Glomerular endothelial cell (primary cell): ENCODE results near the gene SYT2. TPM values are rescaled to one million over a fixed set of nuclear protein-coding genes. Genes with fewer than 3 reads are reported as not detected.

Experiments used
- DNase-seq: peaks from one replicate; pipeline ENCODE4 v3.0.0-alpha.2; 2011; ENCODE audit warnings: low read depth, low spot score; ENCODE audit errors: extremely low read depth
- total RNA-seq: library from RNA; depleted of rRNA; stranded (reverse); fragments of >200 nt; gene quantifications from 2 replicates; pipeline ENCODE4 v1.2.3, GENCODE V29; 2015

SYT2 gene
- total RNA-seq, 1 donor from 2014 or later = not detected

DNA sequence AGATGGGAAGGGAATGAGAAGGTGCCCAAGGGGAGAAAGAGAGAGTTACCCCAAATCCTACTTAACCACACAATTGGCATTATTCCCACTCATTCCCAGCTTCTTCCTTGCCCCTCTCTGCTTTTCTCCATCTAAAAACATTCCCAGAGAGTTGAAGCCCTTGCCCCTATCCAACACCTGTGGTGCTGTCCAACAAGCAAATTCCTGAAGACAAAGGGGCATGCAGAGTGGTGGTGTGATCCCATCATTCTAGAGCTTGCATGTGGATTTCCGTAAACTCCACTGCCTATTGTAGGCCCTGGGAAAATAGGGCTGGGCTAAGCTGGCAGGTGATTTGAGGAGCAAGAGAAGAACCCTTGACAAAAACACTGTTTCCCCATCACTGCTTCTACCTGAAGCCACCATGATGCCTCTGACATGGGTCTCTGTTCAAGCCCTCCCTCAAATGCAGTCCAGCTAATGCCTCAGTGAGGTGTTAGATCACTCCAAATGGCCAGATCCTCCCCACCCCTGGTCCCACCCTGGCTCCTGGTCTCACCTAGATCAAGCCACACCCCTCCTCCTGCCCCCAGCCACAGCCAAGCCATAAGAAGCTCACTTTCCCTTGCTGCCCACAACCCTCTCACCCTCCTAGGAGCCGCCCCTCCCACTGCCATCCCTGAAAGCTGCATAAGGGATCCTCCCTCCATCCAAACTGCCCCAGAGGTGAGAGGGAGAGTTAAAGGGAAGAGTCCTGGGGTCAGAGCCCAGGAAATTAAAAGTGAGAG, 29.5 kb downstream of the SYT2 start:
- no peak for DNase-seq

- DNase-seq = no peak
Measured at GRCh38 chr1:202679406-202680177, 30.7 kb downstream of the SYT2 start.

- DNase-seq = no peak
Measured at GRCh38 chr1:202677433-202677832, 32.8 kb downstream of the SYT2 start.

DNA sequence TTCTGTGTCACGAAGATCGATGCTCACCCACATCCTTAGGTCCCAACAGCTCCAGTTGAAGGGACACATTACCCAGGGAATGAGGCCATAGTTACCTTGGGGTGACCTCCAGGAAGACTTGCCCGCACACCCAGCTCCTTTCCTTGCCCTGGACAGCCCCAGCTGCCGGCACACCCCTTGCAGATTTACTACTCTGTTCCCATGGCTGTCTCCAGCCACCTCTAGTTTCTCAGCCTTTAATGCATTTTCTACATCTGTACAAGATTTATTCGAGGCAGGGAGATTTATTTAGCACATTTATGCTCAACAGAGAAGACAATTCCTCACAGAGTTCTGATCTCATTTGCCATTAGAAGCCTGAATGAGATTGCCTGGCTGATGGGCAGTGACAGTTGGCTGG, 36.7 kb downstream of the SYT2 start:
- DNase-seq = no peak

DNA sequence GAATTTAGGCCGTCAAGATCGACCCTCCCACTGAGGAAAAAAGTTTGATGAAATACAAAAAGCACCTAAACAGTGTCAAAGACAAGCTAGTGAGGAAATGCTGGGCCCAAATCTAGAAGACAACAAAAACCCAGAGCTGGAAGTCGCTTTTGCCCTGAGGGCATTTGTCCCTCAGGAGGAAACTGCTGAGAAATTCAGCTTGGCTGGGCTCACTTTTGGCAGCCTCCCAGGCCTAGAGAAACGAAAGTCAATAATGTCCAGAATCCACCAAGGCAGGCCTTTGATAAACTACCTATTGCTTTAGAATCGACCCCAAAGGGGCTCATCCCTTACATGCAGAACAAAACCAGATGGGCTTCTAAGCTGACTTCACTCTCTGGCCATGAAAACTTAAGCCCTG, 38.9 kb downstream of the SYT2 start:
- no peak for DNase-seq

DNA sequence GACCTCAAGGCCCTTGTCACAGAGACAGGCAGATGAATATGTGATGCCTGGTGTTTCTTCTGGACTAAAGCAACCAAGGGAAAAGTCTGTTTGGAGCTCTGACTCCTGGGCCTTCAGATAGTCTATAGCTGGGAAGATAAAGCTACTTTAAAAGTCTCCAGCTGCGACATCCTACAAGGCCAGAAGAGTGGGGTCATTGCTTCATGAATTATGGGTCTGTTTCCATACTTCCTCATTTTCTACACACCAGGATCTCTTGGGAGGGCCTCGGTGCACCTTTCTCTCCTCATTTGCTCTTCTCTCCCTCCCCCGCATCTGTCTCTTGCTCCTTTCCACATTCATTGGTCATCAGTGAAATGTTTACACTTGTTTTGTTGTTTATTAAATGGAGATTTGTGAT, 44.8 kb downstream of the SYT2 start:
- no peak for DNase-seq

DNA sequence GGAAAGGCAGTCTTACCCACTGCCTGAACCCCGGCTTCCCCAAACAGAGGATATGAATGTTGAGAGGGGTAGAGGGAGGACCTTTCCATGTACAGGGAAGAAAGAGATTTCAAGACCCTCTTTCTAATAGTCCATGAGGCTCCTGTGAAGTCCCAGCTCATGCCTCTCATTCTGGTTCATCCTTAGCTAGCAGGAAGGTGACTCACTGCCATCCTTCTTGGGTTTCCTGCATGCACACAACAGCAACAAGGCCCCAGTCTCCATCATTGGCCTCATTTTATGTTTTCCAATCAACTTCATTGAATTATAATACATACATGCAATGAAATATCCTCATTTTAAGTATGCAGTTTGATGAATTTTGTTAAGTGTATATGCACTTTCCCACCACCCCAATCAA, 46.2 kb downstream of the SYT2 start:
- DNase-seq = peak; percentile 33

GRCh38 chr1:202663131-202663530, 47.1 kb downstream of the SYT2 start:
- DNase-seq = no peak

- DNase-seq = no peak
Measured at GRCh38 chr1:202662081-202662480, 48.2 kb downstream of the SYT2 start.

DNA sequence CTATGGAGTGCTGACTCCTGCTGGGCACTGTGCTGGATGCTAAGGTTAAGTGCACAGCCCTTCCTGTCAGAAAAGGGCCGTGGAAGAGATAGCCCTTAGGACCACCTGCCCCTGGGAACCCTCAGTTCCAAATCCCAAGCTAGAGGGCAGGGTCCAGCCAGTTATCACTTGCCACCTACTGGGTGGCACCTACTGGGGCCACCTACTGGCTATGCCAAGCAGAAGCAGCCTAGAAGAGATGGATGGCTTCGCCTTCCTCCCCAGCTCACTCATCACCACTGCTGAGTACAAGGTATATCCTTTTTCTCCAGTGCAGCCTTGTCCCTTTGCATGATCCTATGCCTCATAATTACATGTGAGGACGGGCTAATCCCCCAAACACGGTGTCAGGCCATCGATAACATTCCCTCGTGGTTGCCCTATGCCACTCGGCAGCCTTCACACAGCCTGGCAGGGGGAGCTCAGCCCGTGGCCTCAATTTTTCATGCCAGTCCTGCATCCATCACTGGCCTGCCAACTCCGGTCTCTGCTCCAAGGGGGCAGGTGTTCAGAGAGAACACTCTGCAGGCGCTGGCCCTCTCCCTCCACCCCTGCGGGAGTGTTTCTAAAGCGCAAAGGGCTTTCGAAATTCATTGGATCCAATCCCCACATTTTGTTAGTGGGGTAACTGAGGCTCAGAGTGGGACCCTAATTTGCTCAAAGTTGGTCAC, 49.0 kb downstream of the SYT2 start:
- DNase-seq = no peak

DNA sequence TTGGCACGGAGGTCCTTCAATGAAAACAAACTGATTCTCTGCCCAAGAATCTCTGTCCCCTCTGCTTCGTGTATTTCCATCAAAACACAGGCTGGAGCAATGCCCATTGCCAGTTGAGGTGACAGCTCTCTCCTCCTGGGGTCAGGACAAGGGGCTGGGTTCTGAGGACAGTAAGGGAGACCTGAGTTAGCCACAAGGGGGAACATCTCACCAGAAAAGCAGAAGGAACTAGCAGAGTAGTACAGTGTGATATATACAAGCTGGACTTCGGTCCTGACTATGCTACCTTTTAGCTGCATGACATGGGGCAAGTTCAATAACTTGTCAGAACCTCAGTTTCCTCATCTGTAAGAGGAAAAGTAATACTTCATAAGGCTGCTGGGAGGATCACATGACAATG, 50.3 kb downstream of the SYT2 start:
- DNase-seq = no peak

- DNase-seq = no peak
Measured at GRCh38 chr1:202659541-202659940, 50.7 kb downstream of the SYT2 start.

GRCh38 chr1:202658769-202659168, 51.5 kb downstream of the SYT2 start:
- no peak for DNase-seq

GRCh38 chr1:202658251-202658759, 51.9 kb downstream of the SYT2 start:
- DNase-seq = no peak

GRCh38 chr1:202656951-202657646, 53.2 kb downstream of the SYT2 start:
- DNase-seq = peak; percentile 5

GRCh38 chr1:202656057-202656456, 54.2 kb downstream of the SYT2 start:
- DNase-seq = no peak

DNA sequence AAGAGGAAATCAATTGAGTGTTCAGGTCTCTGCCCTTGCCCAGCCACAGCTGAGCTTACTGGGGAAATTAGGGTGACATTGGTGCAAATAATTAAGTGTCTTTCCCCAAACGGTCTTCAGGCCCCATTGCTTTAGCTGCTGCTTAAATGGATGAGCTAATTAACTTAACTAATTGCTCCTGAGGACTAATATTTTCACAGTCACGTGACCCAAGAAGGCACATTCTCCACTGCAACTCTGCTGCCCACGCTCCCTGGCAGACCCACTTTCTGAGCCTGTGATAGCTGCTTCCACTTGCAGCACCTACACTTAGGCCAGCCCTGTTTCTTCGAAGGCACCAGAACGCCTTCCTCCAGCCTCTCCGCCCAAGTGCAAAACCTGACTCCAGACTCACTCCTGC, 56.2 kb downstream of the SYT2 start:
- DNase-seq = no peak

DNA sequence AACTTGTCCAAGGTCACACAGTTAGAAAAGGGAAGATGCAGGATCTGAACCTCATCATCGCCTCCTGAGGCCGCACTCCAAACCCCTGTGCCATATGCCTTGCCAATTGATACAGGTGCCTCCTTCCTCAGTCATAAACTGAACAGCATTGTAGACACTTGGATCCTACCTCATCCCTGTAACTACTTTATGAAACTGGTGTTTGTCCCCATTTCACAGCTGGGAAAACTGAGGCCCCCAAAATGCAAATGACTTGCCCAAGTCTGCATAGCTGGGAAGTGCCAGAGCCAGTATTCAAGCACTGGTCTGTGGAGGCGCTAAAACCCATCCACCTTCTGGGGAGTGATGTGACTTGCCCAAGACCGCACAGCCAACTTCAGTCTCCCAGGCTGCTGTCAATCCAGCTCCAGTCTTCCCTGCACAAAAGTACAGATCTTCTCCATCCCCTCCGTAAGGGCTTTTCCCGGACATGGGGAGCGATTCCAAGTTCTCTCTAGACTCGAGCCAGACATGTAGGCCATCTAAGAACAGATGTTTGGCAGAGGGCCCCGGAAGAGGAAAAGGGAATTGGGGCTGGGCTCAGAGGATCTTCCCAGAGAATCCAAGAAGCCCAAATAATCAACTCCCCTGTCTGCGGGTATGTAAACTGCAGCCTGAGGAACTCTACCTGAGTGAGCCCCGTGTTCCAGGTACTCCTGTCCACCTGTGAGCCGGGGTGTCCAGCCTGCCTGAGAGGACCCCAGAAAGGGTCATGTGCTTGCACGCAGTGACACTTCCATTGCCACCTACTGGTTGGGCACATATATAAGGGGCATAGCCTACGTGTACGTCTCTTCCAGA, 60.5 kb downstream of the SYT2 start:
- no peak for DNase-seq

DNA sequence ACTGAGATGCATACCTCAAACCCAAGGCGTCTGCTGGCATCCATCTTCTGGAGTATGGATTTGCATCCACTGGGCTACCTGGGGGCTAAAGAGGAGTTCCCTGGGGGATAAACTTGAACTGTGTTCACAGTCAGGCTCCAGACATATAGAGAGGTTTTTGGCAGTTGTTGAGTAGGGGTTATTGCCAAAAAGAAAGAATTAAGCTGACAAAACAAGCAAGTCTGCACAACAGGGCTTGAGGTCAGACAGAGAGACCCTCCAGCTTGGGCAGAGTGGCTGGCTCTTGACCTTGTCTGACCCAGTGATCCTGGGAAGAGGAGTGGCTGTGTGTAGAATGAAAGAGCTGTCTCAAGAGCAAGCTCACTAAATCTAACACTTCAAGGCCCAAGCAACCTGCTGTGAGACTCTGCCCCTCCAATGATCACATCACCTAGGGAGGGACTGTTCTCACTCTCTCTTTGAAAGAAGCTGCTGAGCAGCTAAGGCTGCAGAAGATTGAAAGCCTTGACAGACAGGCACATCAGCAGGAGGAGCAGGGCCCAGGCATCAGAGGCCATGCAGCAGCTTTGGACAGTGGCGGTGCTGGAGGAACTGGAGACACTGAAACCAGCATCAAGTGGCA, 61.5 kb downstream of the SYT2 start:
- no peak for DNase-seq

GRCh38 chr1:202645097-202645476, 65.2 kb downstream of the SYT2 start:
- DNase-seq = no peak
